ENCODE results near the gene SNX3. TPM values are rescaled to one million over a fixed set of nuclear protein-coding genes. Genes with fewer than 3 reads are reported as not detected.

The SNX3 gene
- total RNA-seq, 1 experiment from 2014 or later: 81.7 TPM

GRCh38 chr6:108165714-108166663, 94.9 kb downstream of the SNX3 start, which contains the start of gene NR2E1:
Gene NR2E1 (plus strand): TSS chr6:108166022. CDS start chr6:108166766, 744 bp downstream.
- DNase-seq: peak; percentile 87
- H3K36me3 ChIP-seq (replicated peaks; ENCODE audit: control insufficient read depth, insufficient read depth, low read length): no peaks in the 10 kb centered on the region
- peaks cover 100% of the 10 kb centered on the region for H3K27me3 ChIP-seq (ENCODE audit: control insufficient read depth, insufficient read depth, low read length)
- H3K4me3 ChIP-seq (ENCODE audit: insufficient read depth, low read depth, low read length): peak within 1 kb of the TSS; percentile 25

- Histone ChIP-seq H3K36me3 (replicated peaks; ENCODE audit: control insufficient read depth, insufficient read depth, low read length) (no peaks in the 10 kb centered on the region), H3K4me3 (ENCODE audit: insufficient read depth, low read depth, low read length) (peak overlapping the region; percentile 25), H3K27me3 (ENCODE audit: control insufficient read depth, insufficient read depth, low read length) (peaks cover 100% of the 10 kb centered on the region)
- peak; percentile 89 for DNase-seq
These were observed 95.8 kb downstream of the SNX3 start for GRCh38 chr6:108164815-108165706.

- H3K27me3 ChIP-seq (ENCODE audit: control insufficient read depth, insufficient read depth, low read length): peaks cover 100% of the 10 kb centered on the region
- H3K36me3 ChIP-seq (replicated peaks; ENCODE audit: control insufficient read depth, insufficient read depth, low read length): no peaks in the 10 kb centered on the region
- DNase-seq: no peak
- H3K4me3 ChIP-seq (ENCODE audit: insufficient read depth, low read depth, low read length): peak overlapping the region; percentile 25
These were observed 96.4 kb downstream of the SNX3 start for GRCh38 chr6:108164543-108164814.

- H3K36me3 ChIP-seq (replicated peaks; ENCODE audit: control insufficient read depth, insufficient read depth, low read length): no peaks in the 10 kb centered on the region
- peak; percentile 45 for DNase-seq
- no peak overlapping the region for H3K4me3 ChIP-seq (ENCODE audit: insufficient read depth, low read depth, low read length)
- peaks cover 100% of the 10 kb centered on the region for H3K27me3 ChIP-seq (ENCODE audit: control insufficient read depth, insufficient read depth, low read length)
These were observed 96.9 kb downstream of the SNX3 start for GRCh38 chr6:108163644-108164542.

GRCh38 chr6:108163267-108163643, 97.6 kb downstream of the SNX3 start:
- no peak overlapping the region for H3K4me3 ChIP-seq (ENCODE audit: insufficient read depth, low read depth, low read length)
- DNase-seq: peak; percentile 65
- no peaks in the 10 kb centered on the region for H3K36me3 ChIP-seq (replicated peaks; ENCODE audit: control insufficient read depth, insufficient read depth, low read length)
- H3K27me3 ChIP-seq (ENCODE audit: control insufficient read depth, insufficient read depth, low read length): peaks cover 100% of the 10 kb centered on the region

GRCh38 chr6:108161724-108162282, 99.0 kb downstream of the SNX3 start:
- Histone ChIP-seq H3K36me3 (replicated peaks; ENCODE audit: control insufficient read depth, insufficient read depth, low read length) (no peaks in the 10 kb centered on the region), H3K27me3 (ENCODE audit: control insufficient read depth, insufficient read depth, low read length) (peaks cover 100% of the 10 kb centered on the region), H3K4me3 (ENCODE audit: insufficient read depth, low read depth, low read length) (no peak overlapping the region)
- no peak for DNase-seq

Other genes starting within 250 kb of the SNX3 start
- 20.9 and 24.5 TPM in 2 replicates for gene OSTM1, start 186.3 kb downstream of the SNX3 start, total RNA-seq (2014; rRNA removed; shearing (Covaris generic))
- not detected in 2 replicates for gene NR2E1, start 95.0 kb downstream of the SNX3 start, total RNA-seq (2014; rRNA removed; shearing (Covaris generic))
- 5.9 and 9.8 TPM in 2 replicates for gene AFG1L, start 34.0 kb upstream of the SNX3 start, total RNA-seq (2014; rRNA removed; shearing (Covaris generic))